HG03442 (cell line): ENCODE measurements around the gene HNRNPAB.
"Not testable (repeated sequence)": the region's sequence is repeated elsewhere in the genome, so short reads cannot be mapped to it uniquely, and the experiment has no call there.

ENCODE experiments used
- ATAC-seq: cut with Tn5 transposase; IDR thresholded peaks from one replicate; pipeline ENCODE4 v1.9.1; 2021; ENCODE audit warnings: mild to moderate bottlenecking, moderate library complexity; ENCODE audit not compliant: unreplicated experiment

Gene HNRNPAB

DNA sequence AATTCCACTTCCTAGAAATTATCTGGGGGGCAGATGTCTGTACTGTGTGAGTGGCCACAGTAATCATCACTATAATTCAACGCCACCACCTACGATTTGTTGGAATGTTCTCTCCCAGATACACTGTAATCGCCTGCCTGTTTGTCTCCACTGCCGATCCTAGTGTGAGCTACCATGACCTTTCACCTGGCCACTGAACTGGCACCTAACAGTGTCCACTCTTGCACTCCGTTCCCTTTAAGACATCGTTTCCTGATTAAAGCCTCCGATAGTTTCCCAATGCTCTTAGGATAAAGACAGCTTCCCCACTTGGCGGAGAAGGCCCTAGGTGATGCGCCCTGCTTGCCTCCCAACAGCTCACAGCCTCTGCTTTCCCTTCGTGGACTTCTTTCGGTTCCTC lies 24.3 kb downstream of the HNRNPAB start:
- ATAC-seq: no peak

- ATAC-seq: not testable (repeated sequence)
Observed at GRCh38 chr5:178229111-178229510, 24.8 kb downstream of the HNRNPAB start.

DNA sequence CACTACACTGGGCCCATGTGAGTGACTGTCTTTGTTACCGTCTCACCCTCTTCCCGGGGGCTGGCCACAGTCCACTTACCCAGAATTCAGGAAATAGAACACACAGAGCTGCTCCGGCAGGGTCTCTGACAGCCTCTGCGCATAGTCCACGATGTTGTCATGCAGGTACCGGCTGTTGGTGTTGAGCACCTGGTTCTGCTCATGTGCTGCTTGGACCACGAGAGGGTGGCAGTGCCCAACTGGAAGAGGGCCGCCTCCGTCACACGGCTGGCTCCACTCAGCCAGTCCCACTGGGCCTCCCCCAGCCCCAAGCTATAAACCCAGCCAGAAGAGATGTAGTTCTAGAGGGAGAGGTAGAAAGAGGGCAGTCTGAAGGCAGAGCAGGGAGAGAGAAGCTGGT lies 25.5 kb downstream of the HNRNPAB start:
- ATAC-seq: no peak

GRCh38 chr5:178230879-178231538 lies 26.7 kb downstream of the HNRNPAB start:
- ATAC-seq: no peak

DNA sequence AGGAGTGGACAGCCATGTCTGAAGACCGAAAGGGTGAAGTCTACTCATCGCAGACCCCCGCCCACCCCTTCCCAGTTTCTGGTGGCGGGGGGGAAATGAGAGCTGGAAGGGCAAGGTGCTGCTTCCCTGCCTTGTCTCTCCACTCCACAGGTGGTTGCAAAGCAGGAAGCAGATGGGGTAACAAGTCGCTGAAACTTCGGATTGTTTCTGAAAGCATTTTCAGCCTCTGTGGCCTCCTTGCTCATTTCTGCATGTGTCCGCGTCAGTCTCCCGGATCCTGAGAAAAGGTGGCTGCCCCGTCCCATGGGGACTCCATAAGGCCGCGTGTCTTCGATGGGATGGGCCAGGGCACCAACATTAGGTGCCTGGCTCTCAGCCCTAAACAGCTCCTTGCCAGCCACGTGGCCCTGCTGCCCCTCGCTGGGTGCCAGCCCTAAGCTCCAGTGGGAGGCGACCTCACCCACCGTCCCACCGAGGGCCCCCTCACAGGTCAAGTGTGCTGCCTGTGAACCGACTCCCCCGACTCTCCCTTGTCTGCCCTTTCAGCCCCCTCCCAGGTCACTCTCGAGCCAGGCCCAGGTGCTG lies 27.3 kb downstream of the HNRNPAB start:
- ATAC-seq: no peak

DNA sequence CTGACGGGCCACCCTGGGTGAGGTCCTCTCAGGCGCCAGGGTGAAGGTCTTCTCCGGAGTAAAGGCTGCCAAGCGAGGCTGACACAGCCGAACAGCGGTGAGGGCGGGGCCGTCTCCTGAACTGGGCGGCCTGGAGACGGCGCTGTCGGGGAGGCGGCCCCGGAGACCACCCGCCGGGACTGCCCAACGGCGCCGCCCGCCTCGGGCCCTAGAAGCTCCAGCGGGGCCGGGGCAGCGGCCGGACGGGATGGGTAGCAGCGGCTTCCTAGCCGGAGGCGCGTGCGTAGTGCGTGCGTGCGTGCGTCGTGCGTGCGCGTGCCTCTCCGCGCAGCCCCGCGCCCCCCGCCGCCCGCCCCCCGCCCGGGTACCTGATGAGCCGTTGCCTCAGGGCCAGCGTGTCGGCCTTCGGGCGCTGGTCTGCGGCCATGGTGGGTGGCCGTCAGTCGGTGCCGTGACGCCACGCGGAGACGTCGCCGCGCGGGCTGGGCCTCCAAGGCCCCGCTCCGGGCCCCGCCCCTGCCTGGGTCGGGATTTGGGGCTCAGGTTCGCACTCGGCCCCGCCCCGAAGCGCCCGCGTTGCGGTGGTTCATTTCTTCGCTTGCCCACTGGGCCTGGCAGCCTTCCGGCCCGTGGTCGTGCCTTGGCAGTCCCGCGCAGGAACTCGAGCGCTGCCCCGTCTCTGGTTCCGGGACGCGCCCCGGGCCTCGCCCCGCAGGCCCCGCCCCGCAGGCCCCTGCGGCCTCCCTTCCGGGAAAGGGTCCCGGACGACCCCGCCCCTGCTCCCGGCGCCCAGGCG lies 28.0 kb downstream of the HNRNPAB start, which contains the start of gene PHYKPL:
PHYKPL (minus strand) TSS at position 679 of the 796 bp plus-strand sequence; CDS start at position 427, 252 bp downstream.
- ATAC-seq: peak; percentile 60

GRCh38 chr5:178232920-178233429 lies 28.6 kb downstream of the HNRNPAB start:
- ATAC-seq: no peak

DNA sequence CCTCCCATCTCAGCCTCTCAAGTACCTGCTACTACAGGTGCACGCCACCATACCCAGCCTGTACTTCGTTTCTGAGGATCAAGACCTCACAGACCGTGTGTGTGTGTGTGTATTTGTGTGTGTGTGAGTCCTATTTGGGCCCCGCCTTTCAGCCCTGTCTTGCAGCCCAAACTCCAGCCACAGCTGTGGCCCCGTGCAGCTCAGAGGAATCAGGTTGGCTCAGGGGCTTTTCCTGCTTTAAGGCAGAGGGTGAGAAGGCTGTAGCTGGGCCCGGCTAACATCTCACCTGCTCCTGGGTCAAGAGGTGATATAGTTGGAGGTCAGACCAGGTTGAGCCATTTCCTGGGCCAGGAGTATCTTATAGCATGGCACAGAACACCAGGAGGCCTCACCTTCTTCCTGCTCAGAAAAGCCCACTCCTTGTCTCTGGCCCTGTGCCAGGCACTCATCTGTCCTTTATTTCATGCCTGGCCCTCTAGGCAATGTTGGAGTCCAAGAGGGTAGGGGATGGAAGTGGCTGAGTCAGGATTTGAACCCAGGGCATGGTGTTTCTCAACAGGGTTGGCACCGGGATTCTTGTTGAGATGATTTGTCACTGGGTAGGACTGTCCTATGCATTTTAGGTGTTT lies 29.9 kb downstream of the HNRNPAB start:
- no peak for ATAC-seq

DNA sequence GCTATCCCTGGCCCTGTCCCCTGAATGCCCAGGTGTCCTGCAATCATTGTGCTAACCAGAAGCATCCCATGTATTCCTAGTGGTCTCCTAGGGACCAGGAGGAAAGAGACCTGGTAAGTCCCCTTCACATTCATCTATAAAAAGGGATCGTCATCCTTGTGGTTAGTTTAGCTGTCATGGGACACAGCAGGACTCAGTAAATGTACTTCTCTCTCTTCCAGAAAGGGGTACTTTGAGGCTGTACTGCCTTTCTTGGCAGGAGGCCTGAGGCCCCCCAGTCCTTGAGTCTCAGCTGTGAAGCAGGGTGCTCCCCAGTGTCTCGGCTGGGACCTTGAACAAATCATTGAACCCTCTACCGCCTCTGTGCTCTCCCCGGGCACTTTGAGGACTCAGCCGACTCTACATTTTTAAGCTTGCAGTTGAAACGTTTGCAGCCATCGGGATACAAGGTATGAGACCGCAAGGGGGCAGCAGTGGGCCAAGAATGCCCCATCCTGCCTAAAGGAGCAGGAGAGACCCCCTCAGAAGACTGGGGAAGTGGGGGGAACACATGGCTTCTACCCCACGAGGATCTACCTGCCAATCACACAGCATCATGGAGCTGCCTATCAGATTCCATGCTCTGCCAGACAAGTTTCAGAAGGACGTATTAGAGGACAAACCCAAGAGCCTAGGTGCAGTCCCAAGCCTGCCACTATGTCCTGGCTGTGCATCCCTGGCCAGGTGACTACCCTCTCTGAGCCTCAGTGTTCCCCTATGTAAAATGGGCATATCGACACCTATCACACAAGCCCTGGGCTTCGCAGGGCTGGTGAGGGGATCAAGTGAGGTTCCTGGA lies 30.6 kb downstream of the HNRNPAB start:
- no peak for ATAC-seq

GRCh38 chr5:178235588-178235974 lies 31.2 kb downstream of the HNRNPAB start:
- no peak for ATAC-seq

- ATAC-seq: no peak
Observed at GRCh38 chr5:178236126-178236525, 31.8 kb downstream of the HNRNPAB start.

DNA sequence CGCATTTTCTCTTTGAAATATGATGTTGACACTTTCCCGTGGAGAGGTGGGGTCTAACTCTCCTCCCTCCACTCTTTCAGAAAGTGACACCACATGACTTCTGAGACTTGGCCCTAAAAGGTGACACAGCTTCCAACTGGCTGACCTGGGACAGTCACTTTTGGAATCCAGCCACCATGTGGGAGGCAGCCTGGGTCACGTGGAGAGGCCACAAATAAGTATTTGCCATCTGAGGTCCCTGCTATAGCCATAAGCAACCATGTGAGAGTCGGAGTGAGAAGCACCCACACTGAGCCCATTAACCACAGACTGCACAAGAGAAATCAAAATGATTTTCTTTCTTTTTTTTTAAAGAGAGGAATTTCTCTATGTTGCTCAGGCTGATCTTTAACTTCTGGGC lies 32.3 kb downstream of the HNRNPAB start:
- no peak for ATAC-seq

DNA sequence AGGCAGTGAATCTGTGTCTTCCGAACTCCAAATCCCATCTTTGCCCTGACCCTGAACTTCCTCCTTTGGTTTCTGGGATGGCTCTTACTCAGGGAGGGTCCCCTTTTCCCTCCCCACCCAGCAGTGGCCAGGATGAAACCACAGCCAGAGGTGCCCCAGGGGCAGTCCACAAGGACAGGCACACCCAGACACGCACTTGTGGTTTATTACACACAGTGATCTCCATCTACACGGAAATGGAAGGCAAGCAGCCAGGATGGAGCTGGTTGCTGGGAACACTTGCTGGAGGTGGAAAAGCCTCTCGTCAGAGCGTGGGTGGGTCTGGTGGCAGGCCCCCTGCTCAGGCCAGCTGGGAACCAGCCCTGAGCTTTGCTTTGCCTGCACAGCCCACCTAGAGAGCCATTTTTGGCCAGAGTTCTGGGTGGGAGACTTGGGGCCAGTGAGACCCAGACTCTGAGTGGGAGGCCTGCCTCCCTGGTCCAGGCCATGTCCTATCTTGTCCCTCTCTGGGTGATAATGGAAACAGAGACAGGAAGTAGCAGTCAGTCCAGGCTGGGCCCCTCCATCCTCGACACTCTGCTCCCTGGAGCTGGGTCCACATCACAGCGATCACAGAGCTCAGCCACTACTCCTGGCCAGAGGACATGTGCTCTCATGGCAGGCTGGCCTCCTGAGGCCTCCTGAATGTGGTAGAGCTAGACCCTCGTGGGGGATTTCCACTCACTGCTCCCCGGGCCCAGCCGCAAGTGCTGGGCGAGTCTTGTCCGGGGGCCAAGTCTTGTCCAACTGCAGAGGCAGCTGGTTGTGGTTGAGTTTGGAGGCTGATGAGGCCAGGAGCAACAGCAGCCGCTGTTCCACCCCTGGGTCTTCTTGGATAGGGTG lies 33.3 kb downstream of the HNRNPAB start:
- ATAC-seq: no peak

- no peak for ATAC-seq
Observed at GRCh38 chr5:178238313-178238635, 33.9 kb downstream of the HNRNPAB start.

DNA sequence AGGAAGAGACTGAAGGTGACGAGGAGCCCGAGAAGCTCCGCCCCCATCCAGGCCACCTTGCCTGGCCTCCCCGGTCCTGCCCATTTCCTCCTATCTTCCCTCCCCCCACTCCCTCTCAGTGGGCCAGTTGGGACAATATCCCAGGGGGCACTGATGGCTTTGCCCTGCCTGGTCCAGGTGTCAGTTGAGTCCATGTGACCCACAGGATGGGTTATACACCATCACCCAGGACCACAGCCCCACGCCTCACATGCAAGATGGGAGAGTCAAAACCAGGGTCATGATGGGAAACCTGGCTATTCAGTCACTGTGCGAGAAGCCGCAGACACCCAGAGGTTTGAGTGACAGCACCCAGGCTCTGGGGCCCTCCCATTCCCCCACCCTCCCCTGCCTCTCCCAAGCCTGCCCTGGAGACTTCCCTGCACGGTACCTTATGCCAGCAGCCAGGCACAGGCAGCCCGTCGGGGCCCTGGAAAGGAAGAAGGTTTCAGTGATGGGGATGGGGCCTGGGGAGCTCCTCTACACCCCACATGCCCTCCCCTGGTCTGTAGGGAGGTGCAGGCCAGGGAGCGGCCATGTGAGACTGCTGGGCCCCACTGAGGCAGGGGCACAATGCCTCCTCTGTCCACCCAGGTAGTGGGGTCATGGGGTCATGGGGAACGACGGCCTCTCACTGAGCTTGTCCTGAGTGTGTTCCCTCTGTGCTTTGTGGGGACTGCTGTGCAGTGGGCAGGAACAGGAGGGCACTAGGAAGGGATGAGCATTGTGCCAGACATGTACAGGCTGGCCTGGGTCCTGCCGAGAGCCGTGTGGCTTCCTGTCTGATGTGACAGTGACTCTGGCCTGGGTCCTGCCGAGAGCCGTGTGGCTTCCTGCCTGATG lies 34.6 kb downstream of the HNRNPAB start:
- ATAC-seq: no peak

- ATAC-seq: not testable (repeated sequence)
Observed at GRCh38 chr5:178239626-178240301, 35.4 kb downstream of the HNRNPAB start.

- no peak for ATAC-seq
Observed at GRCh38 chr5:178240341-178240741, 36.0 kb downstream of the HNRNPAB start.

- no peak for ATAC-seq
Observed at GRCh38 chr5:178240766-178241165, 36.4 kb downstream of the HNRNPAB start.
